Right forelimb (tissue), 1 donor: Measurements from ENCODE around the gene SH3D21.

Experiments used
- DNase-seq: peaks from one replicate; pipeline ENCODE4 v3.0.0-alpha.2; 2018

The SH3D21 gene

DNA sequence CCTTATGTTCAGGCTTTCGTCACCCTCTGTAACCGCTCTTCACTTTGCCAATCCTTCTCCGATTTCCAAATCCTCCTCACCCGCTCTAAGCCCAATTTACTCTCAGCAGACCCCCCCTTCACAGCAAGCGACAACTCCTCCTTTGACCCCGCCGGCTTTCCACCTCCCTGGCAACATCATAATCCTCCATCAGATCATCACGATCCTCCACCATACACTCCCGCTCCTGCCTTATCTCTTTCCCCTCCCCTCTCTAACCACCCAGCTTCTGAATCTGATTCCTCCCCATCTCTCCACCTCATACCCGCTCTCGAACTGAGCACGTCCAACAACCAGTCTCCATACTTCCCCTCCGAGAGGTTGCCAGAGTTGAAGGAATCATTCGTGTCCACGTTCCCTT is 24.8 kb downstream of the SH3D21 start:
- no peak for DNase-seq

DNA sequence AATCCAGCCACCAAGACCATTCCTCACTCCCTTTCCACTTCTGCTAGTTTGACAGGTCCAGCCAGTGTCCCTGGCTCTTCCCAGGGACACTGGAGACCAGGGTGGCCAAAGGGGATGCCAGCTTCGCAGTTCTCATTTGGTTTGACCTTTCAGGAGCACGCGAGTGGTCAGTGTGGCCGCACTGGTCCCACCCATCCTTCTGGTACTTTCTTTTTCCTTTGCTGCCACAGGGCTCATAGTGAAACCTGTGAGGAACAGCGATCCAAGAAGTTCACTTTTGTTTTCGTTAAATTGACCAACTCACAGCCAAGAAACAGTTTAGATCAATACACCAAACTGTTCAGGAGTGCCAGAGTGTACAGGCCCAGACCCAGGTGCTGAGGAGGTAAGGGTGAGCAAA is 31.7 kb downstream of the SH3D21 start:
- DNase-seq: no peak

DNA sequence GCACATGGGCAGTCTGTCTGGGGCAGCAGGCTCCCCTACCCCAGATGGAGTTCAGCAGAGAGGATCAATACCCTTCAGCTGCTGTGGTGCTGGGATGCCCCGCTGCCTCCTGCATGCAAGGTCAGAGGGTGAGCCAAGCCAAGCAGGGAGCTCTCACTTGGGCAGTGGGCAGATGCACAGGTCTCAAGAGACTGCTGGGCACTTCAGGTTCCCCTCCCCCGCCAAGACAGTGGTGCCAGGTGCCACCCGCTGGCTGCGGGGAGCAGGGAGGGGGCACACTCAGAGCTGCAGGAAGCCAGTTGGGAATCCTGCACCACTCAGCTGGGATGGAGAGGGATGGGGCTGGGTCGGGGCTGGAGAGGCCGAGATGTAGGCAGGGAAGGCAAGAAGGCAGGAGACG is 33.0 kb downstream of the SH3D21 start:
- no peak for DNase-seq

DNA sequence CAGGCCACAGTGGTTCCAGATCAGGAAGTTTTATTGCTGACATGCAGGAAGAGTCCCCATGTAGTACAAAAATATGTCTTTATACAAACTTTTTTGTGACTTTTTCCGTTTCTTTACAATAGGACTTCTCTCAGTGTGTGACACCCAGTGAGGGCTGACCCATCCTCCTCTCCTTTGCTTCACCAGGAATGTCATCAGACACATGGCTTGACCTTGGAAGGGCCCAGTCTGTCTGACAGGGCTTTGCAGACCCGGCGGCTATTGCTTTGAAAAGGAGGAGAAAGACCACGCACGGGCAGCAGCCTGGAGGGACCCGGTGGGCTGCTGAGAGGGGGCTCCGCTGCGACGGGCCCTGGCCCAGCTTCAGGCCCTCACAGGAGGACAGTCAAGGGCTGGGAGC is 33.4 kb downstream of the SH3D21 start:
- DNase-seq: no peak

DNA sequence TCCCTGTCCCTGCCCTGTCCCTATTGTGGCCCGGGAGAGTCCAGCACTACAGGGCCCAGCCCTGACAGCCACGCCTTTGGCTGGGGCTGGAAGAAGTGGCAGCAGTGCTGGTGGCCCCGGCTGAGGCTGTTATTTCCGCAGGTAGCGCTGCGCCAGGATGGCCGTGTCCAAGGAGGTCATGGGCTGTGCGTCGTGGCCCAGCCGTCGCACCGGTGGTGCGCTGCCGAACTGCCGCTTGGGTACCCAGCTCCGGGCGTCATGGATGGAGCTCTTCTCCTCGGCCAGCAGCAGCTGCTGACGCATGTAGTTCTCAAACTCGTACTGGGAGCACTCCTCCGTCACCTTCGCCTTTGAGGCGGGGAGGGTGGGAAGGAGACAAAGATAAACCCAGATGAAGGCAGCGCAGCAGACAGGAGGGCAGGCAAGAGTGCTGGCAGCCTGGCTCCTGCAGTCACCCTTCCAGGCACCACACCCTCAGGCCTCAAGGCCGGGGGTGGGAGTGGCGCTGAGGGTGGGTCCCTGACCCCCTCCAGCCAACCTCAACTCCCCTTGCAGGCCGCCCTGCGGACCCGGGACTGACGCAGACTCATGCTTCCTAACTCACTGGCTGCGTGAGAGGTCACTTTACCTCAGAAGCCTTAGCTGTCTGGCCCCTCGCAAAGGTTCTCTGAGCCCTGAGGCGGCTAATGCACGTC is 35.6 kb downstream of the SH3D21 start:
- DNase-seq: no peak

DNA sequence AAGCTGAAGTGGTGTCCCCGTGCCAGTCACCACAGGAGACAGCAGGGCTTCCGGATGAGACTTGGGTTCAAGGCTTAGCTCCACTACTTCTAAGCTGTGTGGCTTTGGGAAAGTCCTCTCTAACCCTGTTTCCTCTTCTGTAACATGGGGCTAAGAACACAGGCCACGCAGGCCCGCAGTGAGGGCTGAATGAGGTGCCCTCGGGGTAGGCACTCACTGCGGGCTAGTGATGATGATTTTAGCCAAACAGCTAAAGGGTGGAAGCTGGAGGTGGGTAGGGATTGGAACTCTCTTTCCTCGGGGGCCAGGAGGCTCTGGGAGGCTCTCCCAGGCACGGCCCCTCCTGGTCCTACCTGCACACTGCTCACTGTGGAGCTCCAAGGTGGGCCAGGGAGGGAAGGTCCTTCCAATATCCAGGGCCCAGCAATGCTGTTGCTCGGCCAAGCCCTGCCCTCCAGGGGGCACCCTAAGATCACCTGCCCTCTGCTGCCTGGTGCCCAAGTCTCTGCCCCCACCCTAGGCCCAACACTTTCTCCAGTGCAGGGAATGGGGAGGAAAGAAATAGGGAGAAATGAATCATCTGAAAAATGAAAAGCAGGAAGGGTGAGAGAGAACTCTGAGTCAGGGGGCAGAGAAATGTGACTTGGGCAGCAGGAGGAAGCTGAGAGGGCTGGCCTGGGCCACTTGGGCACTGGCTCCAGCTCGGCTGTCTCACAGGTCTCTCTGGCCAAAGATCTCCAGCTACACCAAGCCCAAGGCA is 36.4 kb downstream of the SH3D21 start:
- no peak for DNase-seq

DNA sequence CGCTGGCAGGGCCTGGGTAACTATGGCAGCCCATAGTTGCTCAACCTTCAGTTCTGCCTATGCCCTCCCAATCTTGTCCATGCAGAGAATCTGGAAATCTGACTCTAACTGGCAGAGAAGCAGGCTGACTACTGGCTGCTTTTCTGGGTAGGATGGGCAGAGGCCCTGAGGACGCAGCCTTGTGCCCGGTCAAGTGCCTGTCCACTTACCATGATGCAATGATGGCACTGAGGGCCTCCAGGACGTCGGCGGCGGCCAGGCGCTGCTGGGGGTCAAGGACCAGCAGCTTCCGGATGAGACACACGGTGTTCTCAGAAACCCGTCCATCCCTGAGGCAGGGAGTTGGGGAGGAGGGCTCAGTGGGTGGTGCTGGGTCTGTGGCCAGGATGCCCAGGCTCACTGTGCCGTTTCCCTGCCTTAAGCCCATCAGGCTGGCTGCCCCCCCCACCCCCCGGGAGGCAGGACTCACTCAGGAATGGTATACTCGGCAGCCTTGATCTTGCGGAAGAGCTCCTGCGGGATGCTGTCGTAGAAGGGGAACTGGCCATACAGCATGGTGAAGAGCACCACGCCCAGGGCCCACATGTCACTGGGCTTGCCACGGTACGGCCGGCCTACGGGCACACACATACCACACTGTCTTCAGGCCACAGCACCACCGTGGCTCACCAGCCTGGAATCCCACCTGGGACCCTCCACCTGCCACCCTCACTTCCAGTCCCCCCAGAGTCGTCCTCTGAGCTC is 37.7 kb downstream of the SH3D21 start:
- DNase-seq: no peak

DNA sequence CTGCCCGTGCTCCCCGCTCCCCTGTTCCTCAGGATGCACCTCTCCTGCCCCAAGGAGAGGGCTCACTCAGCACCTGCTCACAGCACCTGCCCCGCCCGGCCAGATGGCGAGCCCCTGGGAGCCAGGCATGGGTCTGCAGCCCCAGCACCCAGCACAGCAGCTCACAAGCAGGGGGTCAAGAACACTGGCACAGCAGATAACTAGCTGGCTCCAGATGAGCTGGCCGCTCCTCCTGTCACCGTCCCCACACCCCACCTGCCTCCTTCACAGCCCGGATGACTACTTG is 38.2 kb downstream of the SH3D21 start:
- no peak for DNase-seq

DNA sequence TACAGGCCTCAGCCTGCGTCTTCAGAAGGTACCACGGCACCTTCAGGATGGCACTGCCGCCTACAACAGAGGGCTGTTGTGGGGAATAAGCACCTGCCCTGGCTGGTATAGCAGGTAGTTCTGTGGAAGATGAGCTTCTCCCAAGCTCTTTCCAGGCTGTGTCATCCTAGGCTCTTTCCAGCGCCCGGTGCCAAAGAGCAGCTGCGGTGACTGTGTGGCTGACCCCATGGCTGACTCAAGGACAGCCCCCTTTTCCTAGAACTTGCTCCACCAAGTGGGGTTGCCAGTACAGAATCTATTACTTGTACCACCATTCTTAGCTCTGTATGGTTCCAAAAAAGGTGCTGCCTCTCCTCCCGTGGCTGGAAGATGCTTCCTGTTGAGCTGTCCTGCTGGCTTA is 39.2 kb downstream of the SH3D21 start:
- DNase-seq: no peak

DNA sequence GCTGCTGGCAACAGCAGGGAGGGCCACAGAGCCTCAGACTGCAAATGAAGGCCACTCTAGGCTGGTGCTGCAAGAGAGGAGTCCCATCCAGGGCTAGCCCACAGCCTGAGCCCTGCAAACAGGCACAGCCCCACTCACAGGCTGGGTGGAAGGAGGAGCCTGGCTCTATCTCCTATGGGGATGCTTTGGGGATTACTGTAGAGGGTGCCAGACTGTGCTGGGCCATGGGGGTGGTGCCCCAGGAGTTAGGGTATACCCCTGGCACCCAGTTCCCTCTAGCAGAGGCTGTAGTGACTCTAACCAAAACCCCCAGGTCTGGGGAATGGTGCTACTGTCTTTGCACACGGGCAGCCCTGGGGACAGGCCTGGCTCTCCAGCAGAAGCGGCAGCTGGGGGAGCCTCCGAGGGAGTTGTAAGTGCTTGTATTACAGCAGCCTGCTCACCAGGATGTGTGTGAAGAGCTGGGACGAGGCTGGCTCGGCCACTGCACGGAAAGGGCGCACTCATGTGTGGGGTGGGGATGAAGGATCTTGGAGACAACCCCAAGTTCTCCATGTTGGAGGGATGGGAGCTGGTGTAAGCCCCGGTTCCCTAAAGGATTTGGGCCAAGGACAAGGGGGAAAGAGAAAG is 40.7 kb downstream of the SH3D21 start:
- DNase-seq: no peak

DNA sequence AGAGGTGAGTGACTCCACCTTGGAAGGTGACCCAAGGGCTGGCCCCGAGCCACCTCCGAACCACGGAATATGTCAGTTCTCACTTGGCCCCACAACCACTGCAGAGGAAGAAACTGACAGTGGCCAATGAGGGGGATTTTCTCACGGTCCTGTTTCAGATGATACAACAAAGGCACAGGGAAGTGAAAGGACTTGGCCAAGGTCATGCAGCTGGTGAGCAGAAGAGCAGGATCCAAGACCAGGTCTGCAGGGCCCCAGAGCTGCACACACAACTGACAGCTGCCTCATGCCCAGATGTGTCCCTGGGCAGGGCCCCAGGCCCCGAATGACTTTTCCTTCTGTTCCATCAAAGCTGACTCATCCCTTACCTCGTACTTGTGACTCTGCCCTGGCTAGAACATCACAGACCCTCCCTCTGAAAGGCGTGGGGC is 43.1 kb downstream of the SH3D21 start:
- no peak for DNase-seq

DNA sequence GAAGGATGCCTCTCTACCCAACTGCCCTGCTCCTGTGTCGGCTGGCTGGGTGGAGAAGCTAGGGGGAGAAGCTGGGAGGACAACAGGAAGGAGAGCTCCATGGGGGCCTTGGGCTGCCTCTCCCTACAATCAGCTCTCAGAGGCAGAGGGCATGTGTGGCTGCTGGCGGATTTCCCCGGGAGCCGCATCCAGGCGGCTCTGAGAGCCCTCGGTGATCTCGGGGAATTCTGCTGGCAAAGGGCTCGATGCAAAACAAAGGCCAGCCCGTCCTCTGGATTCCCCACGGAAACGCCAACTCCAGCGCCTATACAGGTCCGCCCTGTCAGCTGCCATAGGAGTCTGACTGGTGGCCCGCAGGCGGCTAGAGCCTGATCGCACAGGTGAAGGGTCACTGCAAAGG is 43.7 kb downstream of the SH3D21 start:
- DNase-seq: no peak

DNA sequence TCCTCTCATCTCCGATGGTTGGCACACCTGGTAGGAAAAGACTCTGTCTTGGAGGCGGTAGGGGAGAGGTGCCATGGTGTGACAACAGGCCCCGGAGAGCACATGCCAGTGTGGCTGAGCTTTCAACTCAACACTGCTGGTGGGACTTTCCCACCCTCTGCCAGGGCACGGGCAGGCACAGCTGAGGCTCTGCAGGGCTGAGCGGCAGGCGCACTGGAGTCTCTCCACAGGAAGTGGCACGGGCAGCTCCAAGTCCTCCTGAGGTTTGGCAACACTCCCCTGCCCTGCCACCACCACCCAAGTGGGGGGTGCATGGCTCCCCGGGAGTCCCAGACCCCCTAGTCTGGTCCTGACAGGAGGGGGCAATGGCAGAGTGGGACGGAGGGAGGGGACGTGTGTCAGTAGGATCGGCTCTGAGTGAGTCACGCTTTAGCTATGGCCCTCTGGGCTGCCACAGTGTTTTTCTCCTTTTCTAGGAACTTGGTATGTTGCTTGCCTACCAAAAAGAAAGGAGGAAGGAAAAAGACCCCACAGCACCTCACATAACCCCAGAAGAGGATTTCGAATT is 44.6 kb downstream of the SH3D21 start:
- DNase-seq: no peak

DNA sequence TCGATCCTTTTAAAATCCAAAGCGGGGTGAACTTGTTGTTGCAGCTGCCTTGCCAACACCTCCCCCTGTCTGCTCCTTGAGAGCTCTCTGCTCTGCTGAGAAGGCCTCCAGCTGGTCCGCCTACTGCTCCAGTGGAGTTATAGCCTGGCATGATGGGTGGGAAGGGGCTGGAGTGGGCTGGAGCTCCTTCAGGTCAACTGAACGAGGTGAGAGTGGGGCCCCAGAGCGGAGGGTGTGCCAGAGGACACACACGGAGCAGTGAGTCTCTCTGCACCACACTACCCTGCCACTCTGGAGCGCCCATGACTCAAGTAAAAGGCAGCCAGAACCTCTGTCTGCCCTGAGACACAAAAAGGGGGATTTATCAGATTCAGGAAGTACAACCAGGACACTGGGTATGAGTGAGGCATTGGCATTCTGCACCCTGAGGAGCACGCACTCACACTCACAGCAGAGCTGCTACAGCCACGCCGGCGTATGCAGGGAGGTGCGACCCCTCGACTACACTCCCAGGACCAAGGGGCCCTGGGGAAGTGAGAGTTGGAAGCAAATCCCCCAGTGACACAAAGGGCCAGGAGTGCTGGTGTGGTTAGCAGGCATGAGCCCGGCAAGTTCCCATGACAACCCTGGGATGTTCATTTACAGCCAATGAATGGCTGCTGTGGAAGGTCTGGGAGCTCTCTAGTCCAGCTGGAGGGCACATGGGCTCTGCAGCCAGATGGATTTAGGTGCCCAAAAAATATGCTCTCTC is 45.2 kb downstream of the SH3D21 start:
- DNase-seq: no peak

DNA sequence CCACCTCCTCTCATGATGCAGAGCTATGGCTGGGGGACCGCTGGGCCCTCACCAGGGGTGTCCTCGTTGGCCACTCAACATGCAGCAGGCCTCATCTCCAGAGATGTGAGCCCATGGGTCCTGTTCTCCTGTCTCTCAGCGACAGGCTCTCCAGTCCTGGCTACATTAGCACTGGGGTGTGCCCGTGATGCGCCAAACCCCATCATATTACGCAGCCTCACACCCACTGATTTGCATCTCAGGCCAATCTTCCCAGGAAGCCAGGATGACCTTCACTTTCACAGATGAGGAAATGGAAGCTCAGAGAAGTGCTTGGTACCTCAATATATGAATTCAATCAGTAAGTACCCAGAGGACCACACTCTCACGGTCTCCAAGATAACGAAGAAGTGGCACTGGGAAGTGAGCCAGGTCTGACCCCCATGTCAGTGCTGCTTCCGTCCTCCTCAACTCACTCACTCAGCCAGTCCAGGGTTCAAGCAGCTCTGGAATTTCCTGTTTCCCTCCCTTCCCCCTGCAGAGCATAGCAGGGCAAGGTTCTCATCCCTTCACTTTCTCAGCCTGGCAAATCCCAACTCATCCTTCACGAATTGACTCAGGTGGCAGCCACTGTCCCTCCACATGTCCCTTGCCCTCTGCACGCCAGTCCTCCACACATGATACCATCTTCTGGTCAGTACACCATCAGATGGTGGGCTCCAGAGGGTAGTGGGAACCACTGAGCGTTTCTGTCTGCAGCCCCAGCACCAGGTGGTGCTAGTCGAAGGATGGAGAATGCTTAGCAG is 46.1 kb downstream of the SH3D21 start:
- DNase-seq: no peak

DNA sequence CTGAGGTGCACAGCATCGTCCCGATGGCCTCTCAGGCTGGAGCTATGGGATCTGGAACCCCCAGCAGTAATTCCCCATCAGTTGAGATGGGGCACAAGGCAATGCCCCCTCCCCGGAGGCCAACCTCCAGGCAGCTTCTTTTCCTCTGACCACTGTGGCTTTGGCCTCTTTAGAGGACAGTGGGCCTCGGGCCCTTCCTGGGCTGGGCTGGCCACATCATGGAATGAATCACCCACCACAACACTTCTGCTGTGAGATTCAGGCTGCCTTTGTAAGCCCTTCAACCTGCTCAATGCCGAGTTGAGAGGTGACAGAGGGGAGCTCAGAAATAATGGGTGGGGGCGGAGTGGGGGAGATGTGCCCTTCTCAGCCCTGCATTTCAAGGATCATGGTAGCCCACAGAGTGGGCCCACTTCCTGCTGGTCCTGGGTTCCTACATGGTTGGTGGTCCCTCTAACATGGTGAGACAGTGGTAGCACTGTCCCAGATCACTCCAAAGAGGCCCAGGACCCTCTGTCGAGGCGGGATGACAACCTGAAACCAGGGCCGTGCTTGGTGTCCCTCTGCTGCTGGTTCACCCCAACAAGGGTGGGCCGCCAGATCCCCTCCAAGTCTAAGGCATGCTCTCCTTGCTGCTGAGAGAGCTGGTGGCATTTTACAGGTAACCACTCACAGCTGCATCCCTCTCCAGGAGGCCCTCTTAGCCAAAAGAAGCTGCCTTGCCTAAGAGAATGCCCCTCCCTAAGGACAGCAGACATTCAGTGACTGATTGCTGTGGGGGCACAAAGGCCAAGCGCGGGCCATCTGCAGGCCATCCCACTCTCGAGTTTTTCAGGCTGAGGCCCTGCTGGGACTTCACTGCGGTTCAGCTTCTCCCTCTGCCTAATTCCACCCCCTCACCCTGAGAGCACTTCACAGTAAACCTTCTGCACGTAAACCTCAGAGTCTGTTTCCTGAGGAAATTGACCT is 47.0 kb downstream of the SH3D21 start:
- DNase-seq: no peak

DNA sequence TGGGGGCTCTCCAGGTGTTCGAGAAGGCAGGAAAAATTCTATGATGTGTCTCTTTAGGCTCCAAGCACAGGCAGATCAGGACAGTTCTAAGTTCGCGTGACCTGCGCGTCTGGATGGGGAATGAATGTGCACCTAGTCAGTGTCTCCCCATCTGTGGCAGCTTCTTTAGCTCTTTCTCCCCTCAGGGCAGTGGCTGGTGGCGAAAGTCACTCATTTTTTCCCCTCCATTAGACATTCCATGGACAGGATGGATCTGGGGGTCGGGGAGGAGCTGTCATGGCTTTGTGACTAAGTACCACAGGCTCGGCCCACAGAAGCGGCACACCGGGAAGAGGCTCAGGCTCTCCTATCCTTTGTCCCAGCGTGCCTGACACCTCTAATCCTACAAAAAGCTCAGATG is 48.3 kb downstream of the SH3D21 start:
- DNase-seq: no peak

DNA sequence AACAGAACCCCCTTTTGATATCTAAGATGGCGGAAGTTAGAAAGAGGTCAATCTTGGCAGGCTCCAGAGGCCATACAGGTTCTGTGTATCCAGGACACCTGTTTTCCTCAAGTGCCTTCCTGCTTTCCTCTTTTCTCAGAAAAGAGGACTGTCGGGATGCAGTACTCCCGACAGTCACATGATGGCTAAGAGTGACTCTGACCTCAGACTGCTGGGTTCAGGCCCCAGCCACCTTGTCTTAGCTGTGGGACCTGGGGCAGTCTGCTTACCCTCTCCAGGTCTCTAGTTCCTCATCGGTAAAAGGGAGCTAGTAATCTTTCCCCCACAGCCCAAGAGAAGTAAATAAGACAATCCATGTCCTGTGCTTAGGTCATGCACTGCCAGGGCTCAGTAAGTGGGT is 49.6 kb downstream of the SH3D21 start:
- DNase-seq: no peak

DNA sequence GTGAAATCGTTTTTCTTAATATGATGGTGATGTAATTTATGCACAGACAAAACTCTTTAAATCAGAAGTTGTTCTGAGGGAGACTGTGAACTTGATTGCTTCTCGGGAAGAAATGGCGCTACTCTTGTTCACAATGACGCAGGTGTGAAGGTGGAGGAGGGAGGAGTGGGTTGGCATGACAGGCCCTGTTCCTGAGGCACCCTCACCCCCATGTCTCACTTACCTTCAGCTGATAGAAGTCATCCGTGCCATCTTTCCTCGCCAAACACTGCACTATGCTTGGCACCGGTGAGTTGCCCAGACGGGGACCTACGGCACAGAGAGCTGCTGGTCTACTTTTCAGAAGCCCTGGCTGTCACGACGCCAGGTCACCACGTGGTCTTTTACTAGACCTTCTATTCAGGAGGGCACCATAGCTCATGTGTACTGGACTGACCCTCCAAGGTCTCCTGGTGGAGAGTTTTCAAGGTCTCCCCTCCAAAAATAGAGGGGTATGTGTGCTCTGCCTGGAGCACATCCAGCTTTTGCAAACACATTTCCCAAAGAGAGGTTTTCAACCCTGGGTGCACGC is 52.4 kb downstream of the SH3D21 start:
- DNase-seq: no peak

DNA sequence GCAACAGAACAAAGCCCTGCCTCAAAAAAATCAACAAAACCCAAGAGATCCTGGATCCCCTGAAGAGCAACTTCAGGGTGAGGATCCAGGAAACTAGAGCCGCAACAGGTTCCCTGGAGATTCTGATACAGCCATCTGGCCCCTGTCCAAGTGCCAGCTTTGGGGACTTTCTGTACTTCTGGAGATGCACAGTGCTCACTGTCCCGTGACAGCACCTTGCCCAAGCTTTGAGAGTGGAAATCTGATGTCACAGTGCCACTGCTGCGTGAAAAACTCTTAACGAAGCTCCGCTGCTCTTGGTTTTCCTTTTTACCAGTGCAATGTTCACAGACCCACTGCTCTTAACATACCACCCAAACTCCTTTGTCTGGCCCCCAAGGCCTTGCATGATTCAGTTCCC is 53.2 kb downstream of the SH3D21 start:
- no peak for DNase-seq
